GM23338 (cell line): ENCODE data around the gene CARMIL1. TPM values are rescaled to one million over a fixed set of nuclear protein-coding genes. Genes with fewer than 3 reads are reported as not detected.

Experiments used
- ATAC-seq: fragments of 200-7000 bp; cut with Tn5 transposase; 3 replicates; pipeline ENCODE4 v1.9.1; 2020
- DNase-seq: peaks from one replicate; pipeline ENCODE4 v3.0.0-alpha.2; 2015; ENCODE audit warnings: low spot score
- H2AFZ ChIP-seq: fragments of 200-600 bp; sonication (generic); 2 replicates; pipeline ENCODE4 v1.8.0; 2016; ENCODE audit warnings: antibody characterized with exemption, mild to moderate bottlenecking, moderate library complexity
- H3F3A ChIP-seq: fragments of 200-600 bp; sonication (generic); replicated peaks from 2 replicates; pipeline ENCODE4 v1.8.0; 2017; ENCODE audit warnings: antibody characterized with exemption, mixed run types, low read depth
- H3K27ac ChIP-seq: fragments of 200-600 bp; sonication (generic); 2 replicates; pipeline ENCODE4 v1.6.1; 2016; ENCODE audit warnings: low read depth
- H3K27me3 ChIP-seq: fragments of 200-600 bp; sonication (generic); 2 replicates; pipeline ENCODE4 v1.8.0; 2016; ENCODE audit warnings: mild to moderate bottlenecking, mixed run types, moderate library complexity; ENCODE audit not compliant: insufficient read depth
- H3K36me3 ChIP-seq: fragments of 200-600 bp; sonication (generic); 2 replicates; pipeline ENCODE4 v1.8.0; 2016; ENCODE audit warnings: mild to moderate bottlenecking; ENCODE audit not compliant: insufficient read depth
- H3K4me1 ChIP-seq: fragments of 200-600 bp; sonication (generic); 2 replicates; pipeline ENCODE4 v1.8.0; 2016; ENCODE audit warnings: mild to moderate bottlenecking, moderate library complexity; ENCODE audit not compliant: insufficient read depth
- H3K4me2 ChIP-seq: fragments of 200-600 bp; sonication (generic); 2 replicates; pipeline ENCODE4 v1.7.1; 2017; ENCODE audit warnings: mixed run types
- H3K4me3 ChIP-seq: fragments of 200-600 bp; sonication (generic); 2 replicates; pipeline ENCODE4 v1.6.1; 2016; ENCODE audit warnings: mixed run types
- H3K79me2 ChIP-seq: fragments of 200-600 bp; sonication (generic); replicated peaks from 2 replicates; pipeline ENCODE4 v1.8.0; 2017; ENCODE audit warnings: mild to moderate bottlenecking; ENCODE audit not compliant: insufficient read depth
- H3K9me2 ChIP-seq: fragments of 200-600 bp; sonication (generic); 2 replicates; pipeline ENCODE4 v1.8.0; 2017; ENCODE audit not compliant: insufficient read depth
- H4K20me1 ChIP-seq: fragments of 200-600 bp; sonication (generic); replicated peaks from 2 replicates; pipeline ENCODE4 v1.8.0; 2017; ENCODE audit warnings: mild to moderate bottlenecking; ENCODE audit not compliant: insufficient read depth
- H3K27ac Mint-ChIP-seq: 2 replicates; pipeline ENCODE4 v1.8.0; 2020; ENCODE audit warnings: inconsistent platforms, mild to moderate bottlenecking, moderate library complexity, mixed read lengths
- H3K27me3 Mint-ChIP-seq: 3 replicates; pipeline ENCODE4 v1.8.0; 2022; ENCODE audit warnings: low read depth, mild to moderate bottlenecking, moderate library complexity, mixed read lengths, inconsistent platforms; ENCODE audit not compliant: insufficient read depth, poor library complexity
- H3K36me3 Mint-ChIP-seq: 3 replicates; pipeline ENCODE4 v1.8.0; 2021; ENCODE audit warnings: low read depth, mild to moderate bottlenecking, inconsistent platforms, moderate library complexity, mixed read lengths
- H3K4me1 Mint-ChIP-seq: 3 replicates; pipeline ENCODE4 v1.8.0; 2020; ENCODE audit warnings: mild to moderate bottlenecking, inconsistent platforms, mixed read lengths
- H3K4me3 Mint-ChIP-seq: 3 replicates; pipeline ENCODE4 v1.8.0; 2021; ENCODE audit warnings: moderate library complexity, mild to moderate bottlenecking, inconsistent platforms, mixed read lengths
- H3K9me3 Mint-ChIP-seq: 3 replicates; pipeline ENCODE4 v1.8.0; 2020; ENCODE audit warnings: moderate library complexity, mild to moderate bottlenecking, inconsistent platforms, mixed read lengths
- CREB1 ChIP-seq: fragments of 250-450 bp; sonication (Bioruptor Pico); IDR thresholded peaks from 2 replicates; pipeline ENCODE4 v1.5.0; 2020; ENCODE audit warnings: low read depth, mild to moderate bottlenecking, moderate library complexity
- CTCF ChIP-seq, 2 experiments: fragments of 200-600 bp in 1 of 2; sonication (generic) in 1 of 2; conservative IDR thresholded peaks; 2 replicates each; pipeline versions ENCODE4 v1.5.1 to v1.6.1; 2016 to 2017; ENCODE audit warnings: antibody characterized with exemption in 2 of 2, low read depth in 2 of 2, mild to moderate bottlenecking in 2 of 2, moderate library complexity in 1 of 2
- ETS1 ChIP-seq: IDR thresholded peaks from 2 replicates; pipeline ENCODE4 v1.6.1; 2016; ENCODE audit warnings: antibody characterized with exemption
- EZH2 ChIP-seq: fragments of 200-600 bp; sonication (generic); IDR thresholded peaks from one replicate; pipeline ENCODE4 v1.8.0; 2017; ENCODE audit warnings: antibody characterized with exemption, mild to moderate bottlenecking, low read depth; ENCODE audit not compliant: unreplicated experiment
- EZH2phosphoT487 ChIP-seq: fragments of 200-600 bp; sonication (generic); IDR thresholded peaks from one replicate; pipeline ENCODE4 v1.8.1; 2018; ENCODE audit warnings: antibody characterized with exemption; ENCODE audit not compliant: unreplicated experiment
- JUNB ChIP-seq: IDR thresholded peaks from one replicate; pipeline ENCODE4 v1.6.1; 2016; ENCODE audit warnings: antibody characterized with exemption; ENCODE audit not compliant: unreplicated experiment
- NANOG ChIP-seq: IDR thresholded peaks from 2 replicates; pipeline ENCODE4 v1.6.1; 2016; ENCODE audit warnings: antibody characterized with exemption, borderline replicate concordance
- POLR2AphosphoS5 ChIP-seq: IDR thresholded peaks from 2 replicates; pipeline ENCODE4 v1.6.1; 2016; ENCODE audit warnings: antibody characterized with exemption, low read depth
- REST ChIP-seq: IDR thresholded peaks from one replicate; pipeline ENCODE4 v1.6.1; 2018; ENCODE audit warnings: antibody characterized with exemption; ENCODE audit not compliant: unreplicated experiment
- STAT1 ChIP-seq: IDR thresholded peaks from one replicate; pipeline ENCODE4 v1.6.1; 2016; ENCODE audit warnings: antibody characterized with exemption; ENCODE audit not compliant: unreplicated experiment
- ZNF114 ChIP-seq: fragments of 250-450 bp; sonication (Bioruptor Pico); IDR thresholded peaks from 2 replicates; pipeline ENCODE4 v1.5.0; 2020; ENCODE audit warnings: mild to moderate bottlenecking, moderate library complexity
- ZNF331 ChIP-seq: fragments of 250-450 bp; sonication (Bioruptor Pico); IDR thresholded peaks from 2 replicates; pipeline ENCODE4 v1.5.0; 2020; ENCODE audit warnings: low read depth, mild to moderate bottlenecking, moderate library complexity
- ZNF462 ChIP-seq: fragments of 250-450 bp; sonication (Bioruptor Pico); IDR thresholded peaks from 2 replicates; pipeline ENCODE4 v1.5.0; 2020; ENCODE audit warnings: mild to moderate bottlenecking, moderate library complexity
- polyA plus RNA-seq: library from polyadenylated mRNA; unstranded; fragments of >200 nt; fragmentation: Nextera tagmentation; extraction: Ambion mirVana; gene quantifications from 2 replicates; pipeline ENCODE4 v1.2.1, GENCODE V29; 2016
- total RNA-seq: library from RNA; depleted of rRNA; stranded (reverse); fragments of >200 nt; shearing (Covaris generic); gene quantifications from 2 replicates; pipeline ENCODE4 v1.2.3, GENCODE V29; 2014

CARMIL1 gene
- total and polyA plus RNA-seq, 2 experiments from 2014 or later: 43.2 to 66.9 TPM

- no peaks in the 10 kb centered on the region for H3K9me3 Mint-ChIP-seq
- H3F3A ChIP-seq: 0 out of 2 replicates have a peak, but pooled peaks cover 4% of the 10 kb centered on the region
- H4K20me1 ChIP-seq: no peaks in the 10 kb centered on the region; the same call in 1 of the 2 replicates
- no peaks in the 10 kb centered on the region for H3K36me3 Mint-ChIP-seq
- ATAC-seq: no peak
- peaks cover 76% of the 10 kb centered on the region for H3K4me1 Mint-ChIP-seq
- H3K4me3 Mint-ChIP-seq: no peak overlapping the region
- H3K79me2 ChIP-seq: peaks cover 87% of the 10 kb centered on the region
- H3K36me3 ChIP-seq: no peaks in the 10 kb centered on the region
- TF ChIP-seq NANOG: no peak
- TF ChIP-seq EZH2: no peak
- no peak for TF ChIP-seq ZNF114 (CRISPR knock-in tag)
- TF ChIP-seq REST: no peak
- TF ChIP-seq STAT1: no peak
- no peak for TF ChIP-seq ZNF462
- no peak for TF ChIP-seq ZNF331
- TF ChIP-seq ETS1: no peak
- TF ChIP-seq CREB1 (CRISPR knock-in tag): no peak
- no peak for TF ChIP-seq POLR2AphosphoS5
- TF ChIP-seq EZH2phosphoT487: no peak
- TF ChIP-seq CTCF (conservative IDR thresholded peaks at IDR 0.05; ENCODE audit: low read depth in 2 of 2): no peak
- no peak for TF ChIP-seq JUNB
- H3K27ac ChIP-seq: no peak overlapping the region
- DNase-seq: no peak
- H3K9me2 ChIP-seq: no peaks in the 10 kb centered on the region
- H2AFZ ChIP-seq: no peak overlapping the region
- H3K27me3 ChIP-seq: no peaks in the 10 kb centered on the region
- peaks cover 64% of the 10 kb centered on the region for H3K4me1 ChIP-seq
- H3K27me3 Mint-ChIP-seq: peaks cover 2% of the 10 kb centered on the region
- no peak overlapping the region for H3K27ac Mint-ChIP-seq
- no peak overlapping the region for H3K4me2 ChIP-seq
- H3K4me3 ChIP-seq: no peak overlapping the region
Measured at GRCh38 chr6:25336996-25337395, 57.8 kb downstream of the CARMIL1 start.
